GM19193 (cell line): Measurements from ENCODE around the gene HIPK1.

ENCODE experiments used
- POLR2A ChIP-seq: IDR thresholded peaks from 4 replicates; pipeline ENCODE4 v1.6.1; 2011; ENCODE audit not compliant: insufficient read depth, insufficient read length; ENCODE audit errors: extremely low read depth

Gene HIPK1

DNA sequence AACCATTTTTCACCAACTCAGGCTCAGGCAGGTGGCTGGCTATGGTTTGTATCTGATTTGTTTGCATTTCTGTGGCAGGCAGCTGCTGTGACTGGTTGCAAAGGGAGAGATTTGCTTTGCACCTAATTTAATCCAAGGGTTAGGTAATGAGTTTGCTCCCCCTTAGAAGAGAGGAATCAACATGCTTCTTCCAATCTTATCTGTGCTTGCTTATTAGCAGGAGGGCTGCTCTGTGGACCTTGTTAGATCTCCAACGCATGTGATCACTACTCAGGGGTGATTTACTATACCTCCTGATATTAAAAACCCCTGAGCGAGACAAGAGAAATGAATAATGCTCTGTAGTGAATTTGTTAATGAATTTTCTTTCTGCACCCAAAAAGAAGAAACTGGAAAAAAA, 70.7 kb downstream of the HIPK1 start:
- no peak for TF ChIP-seq POLR2A

DNA sequence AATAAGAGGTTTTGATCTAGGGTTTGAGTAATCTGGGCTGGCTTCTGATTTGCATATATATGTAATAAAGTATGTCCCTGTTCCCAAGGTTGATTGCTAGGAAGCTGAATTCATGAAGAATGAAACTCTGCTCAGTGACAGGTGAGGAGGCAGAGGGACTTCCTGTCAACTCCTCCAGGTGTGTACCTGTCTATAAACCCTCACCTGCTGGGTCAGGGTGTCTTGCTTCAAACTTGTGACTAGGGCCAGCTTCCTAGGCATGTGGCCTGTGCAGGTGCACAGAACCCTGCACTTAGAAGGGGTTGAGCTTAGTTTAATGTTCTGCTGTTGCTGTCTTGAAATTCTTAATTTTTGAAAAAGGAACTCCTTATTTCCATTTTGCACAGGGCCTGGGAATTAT, 71.3 kb downstream of the HIPK1 start:
- TF ChIP-seq POLR2A: no peak

DNA sequence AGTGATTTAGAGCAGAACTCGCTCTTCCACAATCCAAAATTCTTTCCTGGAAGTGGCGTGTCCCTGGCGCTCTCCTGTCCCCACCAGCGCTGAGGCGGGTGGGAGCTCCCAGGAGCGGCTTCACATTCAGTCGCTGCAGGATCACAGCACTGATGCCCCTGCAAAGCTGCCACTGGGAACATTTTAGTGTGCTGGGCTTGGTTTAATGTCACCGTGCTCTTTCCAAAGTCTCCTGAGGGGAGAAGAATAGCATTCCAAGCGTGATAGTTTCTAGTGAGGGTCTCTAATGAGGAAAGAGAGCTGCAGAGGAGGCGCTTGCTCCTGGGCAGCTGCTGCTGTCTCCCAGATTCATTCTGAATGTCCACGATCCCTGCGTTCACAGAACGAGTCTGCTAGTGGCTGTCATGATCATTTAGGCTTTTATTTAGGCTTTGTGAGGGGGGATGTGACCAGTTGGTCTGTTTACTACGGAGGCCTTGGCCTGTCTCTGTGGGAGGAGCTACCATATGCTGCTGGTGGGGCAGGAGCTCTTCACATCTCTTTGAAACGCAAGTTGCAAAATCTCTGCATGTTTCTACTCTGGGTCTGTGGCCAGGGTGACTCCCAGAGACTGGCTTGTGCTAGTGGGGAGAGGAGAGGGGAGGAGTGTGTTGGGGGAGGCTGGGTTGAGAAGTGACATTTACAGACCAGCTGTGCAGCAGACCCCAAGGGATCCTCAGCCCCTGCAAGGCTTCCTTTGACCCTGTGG, 73.5 kb downstream of the HIPK1 start:
- TF ChIP-seq POLR2A: no peak

DNA sequence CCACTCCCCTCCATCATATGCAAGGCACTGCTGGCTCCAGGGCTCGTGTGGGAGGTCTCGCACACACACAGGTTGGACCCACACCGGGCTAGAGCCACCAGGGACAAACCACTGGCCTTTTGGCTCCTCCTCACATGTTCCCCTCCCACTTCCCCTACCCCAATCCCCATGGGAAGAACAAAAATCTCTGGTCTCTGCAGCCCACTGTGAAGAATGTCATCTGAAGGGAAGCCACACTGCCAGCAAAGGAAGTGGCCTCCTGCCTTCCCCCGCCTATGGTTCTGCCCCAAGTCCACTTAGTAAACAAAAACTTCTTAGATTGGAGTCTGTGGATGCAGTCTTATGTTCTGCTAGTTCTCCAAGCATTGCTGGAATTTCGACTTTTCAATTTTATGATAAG, 74.3 kb downstream of the HIPK1 start:
- TF ChIP-seq POLR2A: no peak

DNA sequence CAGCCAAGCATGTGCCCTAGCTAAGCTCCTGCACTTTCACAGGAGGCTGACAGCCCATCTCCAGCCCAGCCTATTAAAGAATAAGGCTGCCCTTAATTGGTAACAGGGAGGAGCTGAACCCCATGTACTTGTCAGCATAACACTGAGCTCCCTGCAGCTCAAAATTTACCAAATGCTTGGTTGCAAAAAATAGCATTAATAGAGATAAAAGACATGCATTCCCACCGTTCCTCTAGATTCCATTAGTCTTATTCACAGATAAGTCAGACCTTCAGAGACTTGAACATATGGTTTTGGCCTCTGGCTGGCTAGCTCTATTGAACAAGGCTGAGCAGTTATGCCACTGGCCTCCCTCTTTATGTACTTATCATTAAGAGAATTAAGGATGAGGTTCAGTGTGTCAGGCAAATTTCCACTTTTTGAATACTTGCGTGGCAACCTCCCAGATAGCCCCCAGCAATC, 79.4 kb downstream of the HIPK1 start:
- no peak for TF ChIP-seq POLR2A

DNA sequence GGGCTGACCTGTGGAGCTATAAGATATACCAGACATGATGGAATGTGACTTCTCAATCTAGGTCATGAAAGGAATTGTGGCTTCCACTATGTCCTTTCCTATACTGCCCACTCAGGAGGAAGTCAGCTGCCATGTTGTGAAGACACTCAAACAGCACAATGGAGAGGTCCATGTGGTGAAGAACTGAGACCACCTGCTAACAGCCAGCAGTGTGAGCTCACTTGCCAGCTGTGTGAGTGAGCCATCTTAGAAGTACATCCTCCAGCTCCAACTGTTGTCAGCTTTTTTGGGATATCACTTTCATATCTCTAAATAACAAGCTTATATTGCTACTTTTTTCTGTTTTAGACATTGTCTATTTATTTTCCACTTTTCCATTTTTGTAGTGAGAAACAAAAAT, 79.9 kb downstream of the HIPK1 start:
- TF ChIP-seq POLR2A: no peak

DNA sequence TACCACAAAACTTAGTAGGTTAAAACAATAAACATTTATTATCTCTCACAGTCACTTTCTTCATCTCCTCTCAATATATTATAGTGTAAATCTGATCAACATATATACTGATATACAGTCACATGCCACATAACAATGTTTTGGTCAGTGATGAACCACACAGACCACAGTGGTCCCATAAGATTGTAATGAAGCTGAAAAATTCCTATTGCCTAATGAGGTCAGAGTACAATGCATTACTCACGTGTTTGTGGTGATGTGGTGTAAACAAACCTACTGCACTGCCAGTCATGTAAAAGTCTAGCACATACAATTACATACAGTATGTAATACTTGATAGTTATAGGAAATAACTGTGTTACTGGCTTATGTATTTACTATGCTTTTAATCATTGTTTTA, 80.3 kb downstream of the HIPK1 start:
- TF ChIP-seq POLR2A: no peak

DNA sequence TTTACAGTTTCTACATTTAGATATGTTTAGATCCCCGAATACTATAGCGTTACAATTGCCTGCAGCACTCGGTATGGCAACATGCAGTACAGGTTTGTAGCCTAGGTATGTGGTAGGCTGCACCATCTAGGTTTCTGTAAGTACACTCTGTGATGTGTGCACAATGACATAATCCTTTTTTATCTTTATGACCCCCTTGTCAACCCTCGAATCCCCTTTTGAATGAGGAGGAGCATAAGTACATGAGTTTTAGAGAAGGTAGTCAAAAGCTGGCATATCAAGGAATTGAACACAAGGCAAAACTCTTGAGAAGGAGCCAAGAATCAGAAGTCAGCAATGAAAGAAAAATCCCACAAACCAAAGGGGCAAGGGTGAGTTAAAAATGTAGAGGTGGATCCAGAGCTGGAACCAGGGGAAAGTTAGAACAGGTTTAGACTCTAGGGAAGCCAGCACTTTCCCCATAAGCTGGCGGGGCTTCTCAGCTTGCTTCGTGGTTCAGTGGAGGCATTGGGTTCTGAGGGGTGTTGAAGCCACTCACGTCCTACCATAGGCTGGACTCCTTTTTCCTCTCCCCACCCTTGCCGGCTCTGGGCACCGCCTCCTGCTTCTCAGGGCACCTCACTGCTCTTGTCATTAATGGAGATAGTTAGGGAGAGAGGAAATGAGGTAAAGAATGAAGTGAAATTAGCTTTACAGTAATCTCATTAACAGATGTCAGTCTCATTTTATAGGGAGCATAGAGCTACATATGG, 81.5 kb downstream of the HIPK1 start:
- no peak for TF ChIP-seq POLR2A

DNA sequence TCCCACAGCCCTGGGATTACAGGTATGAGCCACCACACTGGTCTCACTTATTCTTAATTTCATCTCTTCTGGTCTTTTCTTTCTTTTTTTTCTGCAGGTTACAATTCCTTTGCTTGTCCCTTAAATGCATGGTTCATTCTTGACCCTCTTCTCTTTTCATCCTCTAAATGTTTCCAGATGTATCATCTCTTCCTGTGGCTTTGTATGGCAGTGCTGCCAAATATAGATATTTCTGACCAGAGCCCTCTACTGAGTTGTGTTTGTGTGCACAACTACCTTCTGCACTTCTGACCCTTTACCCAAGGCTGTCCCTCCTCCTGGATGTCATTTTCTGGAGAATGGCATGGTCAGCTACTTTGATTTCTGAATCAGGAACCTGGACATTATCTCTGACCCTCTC, 82.7 kb downstream of the HIPK1 start:
- no peak for TF ChIP-seq POLR2A

DNA sequence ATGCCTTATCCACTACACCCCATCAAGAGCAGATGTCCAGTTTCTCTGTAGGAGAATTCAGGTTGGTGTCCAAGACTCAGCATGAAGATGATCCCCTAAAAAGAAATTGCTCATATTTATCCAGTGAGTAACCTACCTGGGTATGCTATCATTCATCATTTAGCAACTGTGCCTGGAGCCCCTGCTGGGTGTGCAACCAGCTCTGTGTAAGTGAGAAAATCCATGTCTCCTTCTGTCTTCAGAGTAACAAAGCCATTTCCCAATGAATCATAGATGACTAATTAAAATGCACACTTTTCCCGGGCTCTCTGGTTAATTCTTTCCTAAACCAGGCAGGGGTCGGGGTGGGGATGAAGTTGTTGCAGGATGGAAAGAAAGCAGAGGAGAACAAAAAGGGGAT, 86.0 kb downstream of the HIPK1 start:
- no peak for TF ChIP-seq POLR2A

DNA sequence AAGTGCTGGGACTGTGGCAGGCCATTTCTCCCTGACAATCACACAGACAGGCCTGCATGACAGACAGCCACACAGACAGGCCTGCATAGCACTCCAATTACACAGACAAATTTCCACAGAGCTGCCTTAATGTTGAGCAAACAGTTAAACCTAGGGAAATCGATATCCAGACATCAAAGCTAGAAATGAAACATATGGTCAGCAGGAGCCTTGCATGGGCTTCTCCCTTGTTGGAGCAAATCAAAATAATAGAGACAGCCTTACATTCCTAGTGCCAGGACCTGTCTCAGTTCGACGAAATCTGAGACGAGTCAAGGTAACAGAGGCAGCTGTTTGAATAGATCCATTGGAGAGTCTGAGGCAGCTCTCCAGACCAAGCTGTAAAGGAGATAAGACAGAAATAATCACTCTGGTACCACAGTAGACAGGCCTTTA, 92.6 kb downstream of the HIPK1 start:
- no peak for TF ChIP-seq POLR2A

DNA sequence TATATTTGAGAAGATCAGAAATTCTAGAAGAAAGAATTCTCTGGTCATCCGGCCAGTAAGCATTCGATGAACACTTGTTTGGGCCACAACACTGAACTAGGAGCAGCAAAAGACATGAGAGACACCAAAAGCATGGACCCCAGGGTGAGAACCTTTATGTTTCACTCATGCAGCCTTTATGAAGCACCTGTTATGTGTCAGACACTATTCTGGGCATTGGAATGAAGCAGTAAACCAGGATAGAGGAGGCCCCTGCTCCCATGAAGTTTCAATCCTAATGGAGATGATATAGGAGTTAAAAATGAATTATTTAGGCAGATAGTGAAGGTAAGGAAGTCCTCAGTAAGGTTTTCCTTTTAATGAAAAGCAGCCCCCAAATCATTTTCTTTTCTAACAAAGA, 93.8 kb downstream of the HIPK1 start:
- no peak for TF ChIP-seq POLR2A

DNA sequence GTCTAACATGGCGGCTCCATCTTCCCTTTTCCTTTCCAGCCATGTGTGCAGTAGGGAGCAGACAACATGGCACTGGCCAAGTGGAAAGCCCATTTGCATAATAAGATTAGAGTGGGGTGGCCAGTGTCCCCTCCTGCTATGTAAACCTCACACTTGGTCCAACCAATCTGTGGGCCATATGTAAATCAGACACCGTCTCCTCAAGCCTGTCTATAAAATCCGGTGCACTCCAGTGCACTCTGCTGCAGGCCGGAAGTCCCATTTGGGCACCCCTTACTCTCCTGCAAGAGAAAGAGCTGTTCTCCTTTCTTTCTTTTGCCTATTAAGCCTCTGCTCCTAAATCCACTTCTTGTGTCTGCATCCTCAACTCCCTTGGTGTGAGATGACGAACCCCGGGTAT, 94.3 kb downstream of the HIPK1 start:
- no peak for TF ChIP-seq POLR2A

DNA sequence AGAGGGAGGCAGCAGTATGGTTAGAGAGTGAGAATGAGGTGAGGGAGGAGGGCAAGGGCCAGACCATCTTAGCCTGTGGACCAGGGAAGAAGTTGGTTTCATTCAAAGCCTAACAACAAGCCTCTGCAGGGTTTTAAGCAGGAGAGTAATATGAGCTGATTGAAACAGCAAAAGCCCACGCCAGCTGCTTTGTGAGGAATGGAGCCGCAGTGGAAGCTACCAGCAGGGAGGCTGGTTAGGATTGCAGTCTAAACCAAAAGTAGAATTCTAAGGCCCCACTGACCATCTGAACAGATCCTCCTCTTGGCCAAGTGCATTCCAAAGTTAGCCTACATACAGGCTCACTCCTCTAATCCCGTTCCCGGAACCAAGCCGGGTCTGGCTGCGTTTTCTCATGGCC, 94.9 kb downstream of the HIPK1 start:
- TF ChIP-seq POLR2A: no peak

DNA sequence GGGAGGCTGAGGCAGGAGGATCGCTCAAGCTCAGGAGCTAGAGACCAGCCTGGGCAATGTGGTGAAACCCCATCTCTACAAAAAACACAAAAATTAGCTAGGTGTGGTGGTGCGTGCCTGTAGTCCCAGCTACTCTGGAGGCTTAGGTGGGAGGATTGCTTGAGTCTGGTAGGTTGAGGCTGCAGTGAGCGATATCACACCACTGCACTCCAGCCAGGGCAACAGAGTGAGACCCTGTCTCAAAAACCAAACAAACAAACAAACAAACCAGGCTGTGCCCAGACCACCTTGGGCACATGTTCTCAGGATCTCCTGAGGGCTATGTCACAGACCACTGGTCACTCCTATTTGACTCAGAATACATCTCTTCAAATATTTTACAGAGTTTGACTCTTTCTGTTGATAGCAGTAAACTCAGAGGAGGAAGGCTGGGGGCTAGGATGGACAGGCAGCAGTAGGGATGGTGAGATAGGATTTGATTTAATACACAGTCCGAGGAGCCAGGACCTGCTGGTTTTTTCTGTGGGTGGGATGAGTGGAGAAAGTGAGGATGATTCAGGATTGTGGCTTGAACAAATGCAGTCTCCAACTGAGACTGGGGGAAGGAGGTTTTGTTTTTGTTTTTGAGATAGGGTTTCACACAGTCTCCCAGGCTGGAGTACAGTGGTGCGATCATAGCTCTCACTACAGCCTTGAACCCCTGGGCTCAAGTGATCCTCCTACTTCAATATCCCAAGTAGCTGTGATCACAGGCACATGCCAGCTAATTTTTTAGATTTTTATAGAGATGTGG, 96.7 kb downstream of the HIPK1 start:
- no peak for TF ChIP-seq POLR2A
